HG02973 (cell line): ENCODE measurements around the gene FSIP1.
A peak's percentile ranks its signal among the peaks of the same experiment; 100 is the strongest.
"Not testable (repeated sequence)": the region's sequence is repeated elsewhere in the genome, so short reads cannot be mapped to it uniquely, and the experiment has no call there.

Experiments
- ATAC-seq: cut with Tn5 transposase; IDR thresholded peaks from one replicate; pipeline ENCODE4 v1.9.1; 2021; ENCODE audit warnings: moderate library complexity; ENCODE audit not compliant: unreplicated experiment

Gene FSIP1

GRCh38 chr15:39782441-39783138 is at the start of gene FSIP1:
FSIP1 (minus strand) TSS chr15:39782841; CDS start chr15:39776524, 6,317 bp downstream.
- peak; percentile 95 for ATAC-seq

GRCh38 chr15:39830166-39830565 is 47.5 kb upstream of the FSIP1 start:
- no peak for ATAC-seq

- no peak for ATAC-seq
These were observed 45.8 kb upstream of the FSIP1 start for GRCh38 chr15:39828374-39828931.

GRCh38 chr15:39826975-39827374 is 44.3 kb upstream of the FSIP1 start:
- no peak for ATAC-seq

- no peak for ATAC-seq
These were observed 41.0 kb upstream of the FSIP1 start for GRCh38 chr15:39823634-39824033.

- ATAC-seq: no peak
These were observed 37.5 kb upstream of the FSIP1 start for GRCh38 chr15:39820050-39820602.

- no peak for ATAC-seq
These were observed 36.9 kb upstream of the FSIP1 start for GRCh38 chr15:39819533-39819932.

- ATAC-seq: no peak
These were observed 35.3 kb upstream of the FSIP1 start for GRCh38 chr15:39817892-39818291.

GRCh38 chr15:39814489-39814888 is 31.8 kb upstream of the FSIP1 start:
- ATAC-seq: no peak

- not testable (repeated sequence) for ATAC-seq
These were observed 30.0 kb upstream of the FSIP1 start for GRCh38 chr15:39812651-39813050.

- ATAC-seq: no peak
These were observed 26.3 kb upstream of the FSIP1 start for GRCh38 chr15:39808909-39809308.

GRCh38 chr15:39807791-39808190 is 25.1 kb upstream of the FSIP1 start:
- no peak for ATAC-seq

- no peak for ATAC-seq
These were observed 21.4 kb upstream of the FSIP1 start for GRCh38 chr15:39804026-39804425.

- no peak for ATAC-seq
These were observed 20.4 kb upstream of the FSIP1 start for GRCh38 chr15:39803016-39803415.

- ATAC-seq: peak; percentile 50
These were observed 19.1 kb upstream of the FSIP1 start for GRCh38 chr15:39801641-39802309.

- ATAC-seq: no peak
These were observed 16.9 kb upstream of the FSIP1 start for GRCh38 chr15:39799552-39800011.

- no peak for ATAC-seq
These were observed 15.7 kb upstream of the FSIP1 start for GRCh38 chr15:39798382-39798781.

- no peak for ATAC-seq
These were observed 14.8 kb upstream of the FSIP1 start for GRCh38 chr15:39797407-39797806.

GRCh38 chr15:39796601-39797000 is 14.0 kb upstream of the FSIP1 start:
- ATAC-seq: no peak

- no peak for ATAC-seq
These were observed 12.8 kb upstream of the FSIP1 start for GRCh38 chr15:39795486-39795885.

- ATAC-seq: no peak
These were observed 12.3 kb upstream of the FSIP1 start for GRCh38 chr15:39794954-39795353.

- ATAC-seq: no peak
These were observed 11.3 kb upstream of the FSIP1 start for GRCh38 chr15:39793923-39794322.
